Suprapubic skin (tissue), 3 donors: ENCODE results near the gene DCN.

Experiments used
- CTCF ChIP-seq, 2 donors: fragments of 200-600 bp in 1 of 2; fragments of 450-650 bp in 1 of 2; sonication (generic) in 1 of 2; IDR thresholded peaks; one replicate each; pipeline ENCODE4 v1.5.1; 2016 to 2019; ENCODE audit warnings: antibody characterized with exemption in 2 of 2, mild to moderate bottlenecking in 1 of 2, moderate library complexity in 1 of 2
- POLR2AphosphoS5 ChIP-seq, 3 donors: sonication (generic); formaldehyde crosslinking; IDR thresholded peaks; one replicate each; pipeline ENCODE4 v1.6.1; 2017; ENCODE audit warnings: antibody characterized with exemption in 3 of 3

GRCh38 chr12:91142221-91142631 is 40.4 kb downstream of the DCN start:
- TF ChIP-seq POLR2AphosphoS5 (IDR thresholded peaks at IDR 0.05), result no peak
- TF ChIP-seq CTCF (IDR thresholded peaks at IDR 0.05), result no peak
